Neuronal stem cell (in vitro differentiated cells): ENCODE results near the gene ARHGAP5.

Experiments used
- DNase-seq: peaks from one replicate; pipeline ENCODE4 v3.0.0-alpha.2; 2013; ENCODE audit warnings: low spot score
- H2AFZ ChIP-seq: one replicate; pipeline ENCODE4 v1.6.1; 2013; ENCODE audit warnings: mild to moderate bottlenecking, low read length, inconsistent platforms
- H2AK5ac ChIP-seq: 2 replicates; pipeline ENCODE4 v1.6.1; 2013; ENCODE audit warnings: low read depth, mild to moderate bottlenecking, inconsistent platforms, low read length, moderate library complexity, mixed read lengths
- H2BK120ac ChIP-seq: 2 replicates; pipeline ENCODE4 v1.6.1; 2013; ENCODE audit warnings: low read depth, mild to moderate bottlenecking, inconsistent platforms, low read length, moderate library complexity, mixed read lengths
- H2BK12ac ChIP-seq: one replicate; pipeline ENCODE4 v1.6.1; 2013; ENCODE audit warnings: low read length, inconsistent platforms
- H2BK15ac ChIP-seq: 2 replicates; pipeline ENCODE4 v1.6.1; 2013; ENCODE audit warnings: mild to moderate bottlenecking, low read length, inconsistent platforms, mixed read lengths
- H2BK5ac ChIP-seq: one replicate; pipeline ENCODE4 v1.6.1; 2013; ENCODE audit warnings: inconsistent platforms, mild to moderate bottlenecking, low read length, moderate library complexity
- H3K14ac ChIP-seq: one replicate; pipeline ENCODE4 v1.6.1; 2013; ENCODE audit warnings: low read length, inconsistent platforms
- H3K18ac ChIP-seq: 2 replicates; pipeline ENCODE4 v1.6.1; 2013; ENCODE audit warnings: low read length, inconsistent platforms
- H3K23ac ChIP-seq: 2 replicates; pipeline ENCODE4 v1.6.1; 2013; ENCODE audit warnings: low read depth, mild to moderate bottlenecking, mixed read lengths, low read length, inconsistent platforms; ENCODE audit not compliant: poor library complexity
- H3K27ac ChIP-seq: replicated peaks from 3 replicates; pipeline ENCODE4 v1.5.1; 2013; ENCODE audit warnings: low read length, inconsistent platforms
- H3K27me3 ChIP-seq, 3 experiments: 2 replicates each; pipeline ENCODE4 v1.6.1; 2013; ENCODE audit warnings: low read length in 3 of 3, mild to moderate bottlenecking in 2 of 3, inconsistent platforms in 1 of 3, low read depth in 1 of 3, mixed read lengths in 1 of 3, moderate library complexity in 1 of 3; ENCODE audit not compliant: control insufficient read depth in 3 of 3, insufficient read depth in 3 of 3
- H3K36me3 ChIP-seq, 2 donors: replicated peaks in 1 of 2; 2 replicates each; pipeline ENCODE4 v1.6.1; 2013; ENCODE audit warnings: low read length in 2 of 2; ENCODE audit not compliant: control insufficient read depth in 2 of 2, insufficient read depth in 2 of 2
- H3K4ac ChIP-seq: 2 replicates; pipeline ENCODE4 v1.6.1; 2013; ENCODE audit warnings: inconsistent platforms, mild to moderate bottlenecking, low read length, moderate library complexity
- H3K4me1 ChIP-seq, 2 donors: 1 replicate in 1 of 2; 2 replicates in 1 of 2; pipeline ENCODE4 v1.6.1; 2013; ENCODE audit warnings: low read length in 2 of 2, low read depth in 1 of 2; ENCODE audit not compliant: control insufficient read depth in 2 of 2, insufficient read depth in 1 of 2
- H3K4me2 ChIP-seq: one replicate; pipeline ENCODE4 v1.6.1; 2013; ENCODE audit warnings: mild to moderate bottlenecking, low read length, inconsistent platforms; ENCODE audit not compliant: insufficient read depth, poor library complexity, severe bottlenecking
- H3K4me3 ChIP-seq, 2 donors: 2 replicates each; pipeline ENCODE4 v1.5.1; 2013; ENCODE audit warnings: low read length in 2 of 2, mild to moderate bottlenecking in 2 of 2, inconsistent platforms in 1 of 2, moderate library complexity in 1 of 2
- H3K79me1 ChIP-seq: one replicate; pipeline ENCODE4 v1.6.1; 2013; ENCODE audit warnings: low read depth, mild to moderate bottlenecking, inconsistent platforms, low read length, moderate library complexity
- H3K9ac ChIP-seq: one replicate; pipeline ENCODE4 v1.6.1; 2013; ENCODE audit warnings: mild to moderate bottlenecking, low read depth, low read length, inconsistent platforms; ENCODE audit not compliant: poor library complexity
- H3K9me3 ChIP-seq, 2 donors: replicated peaks in 1 of 2; 2 replicates each; pipeline versions ENCODE3 to v1.6.1; 2013; ENCODE audit warnings: low read length in 2 of 2, mild to moderate bottlenecking in 2 of 2, inconsistent platforms in 1 of 2, low read depth in 1 of 2, mixed read lengths in 1 of 2, moderate library complexity in 1 of 2; ENCODE audit not compliant: control insufficient read depth in 2 of 2, insufficient read depth in 1 of 2
- H4K8ac ChIP-seq: one replicate; pipeline ENCODE4 v1.6.1; 2013; ENCODE audit warnings: low read depth, mild to moderate bottlenecking, inconsistent platforms, low read length, moderate library complexity
- H4K91ac ChIP-seq: one replicate; pipeline ENCODE4 v1.6.1; 2013; ENCODE audit warnings: low read length, low read depth, mild to moderate bottlenecking, inconsistent platforms; ENCODE audit not compliant: poor library complexity
- WGBS, 2 donors: extraction: QIAGEN DNeasy Blood & Tissue Kit; methylation state at CpG; one replicate each; pipeline ENCODE4 v1.1.7; 2013; ENCODE audit warnings: missing lambda C conversion rate in 2 of 2, mixed read lengths in 1 of 2; ENCODE audit not compliant: insufficient read length in 2 of 2, insufficient replicate concordance in 1 of 2; ENCODE audit errors: extremely low coverage in 2 of 2; 5-methylcytosine and 5-hydroxymethylcytosine counted together

The ARHGAP5 gene

DNA sequence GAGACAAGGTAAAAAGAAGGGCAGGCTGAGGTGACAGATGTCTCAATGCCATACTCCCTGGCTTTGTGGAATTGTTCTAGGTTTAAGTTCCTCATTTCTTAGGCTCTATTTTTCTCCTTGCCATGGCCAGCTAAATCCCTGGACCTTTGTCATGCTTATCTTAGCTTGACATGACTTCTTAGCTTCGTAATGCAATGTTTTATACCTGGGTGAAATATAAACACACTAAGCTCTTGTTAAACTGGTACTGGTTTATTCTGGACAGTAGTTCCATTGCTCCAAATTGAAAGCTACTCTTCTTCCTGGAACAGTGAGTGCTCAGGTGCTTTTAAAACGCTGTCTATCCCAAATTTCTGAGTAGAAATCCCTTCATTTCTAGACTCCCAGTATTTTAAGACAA lies 17.4 kb upstream of the ARHGAP5 start:
- H3K27ac ChIP-seq, result no peak overlapping the region
- H3K36me3 ChIP-seq, result no peaks in the 10 kb centered on the region
- DNase-seq, result no peak
- no peak overlapping the region for H3K4ac ChIP-seq
- no peak overlapping the region for H3K4me2 ChIP-seq
- no peak overlapping the region for H4K91ac ChIP-seq
- H2BK5ac ChIP-seq, result no peak overlapping the region
- H2AFZ ChIP-seq, result no peak overlapping the region
- no peak overlapping the region for H3K23ac ChIP-seq
- H3K4me1 ChIP-seq, result peaks cover 4 to 10% of the 10 kb centered on the region in 2 donors
- no peak overlapping the region for H2BK12ac ChIP-seq
- H3K4me3 ChIP-seq, result no peak overlapping the region
- no peaks in the 10 kb centered on the region for H3K9me3 ChIP-seq
- no peak overlapping the region for H3K9ac ChIP-seq
- H3K18ac ChIP-seq, result no peak overlapping the region
- no peak overlapping the region for H4K8ac ChIP-seq
- no peak overlapping the region for H3K14ac ChIP-seq
- peaks cover 0 to 8% (median 0%) of the 10 kb centered on the region in 3 experiments for H3K27me3 ChIP-seq
- H3K79me1 ChIP-seq, result no peaks in the 10 kb centered on the region
- H2BK15ac ChIP-seq, result no peak overlapping the region
- no peak overlapping the region for H2BK120ac ChIP-seq
- H2AK5ac ChIP-seq, result no peak overlapping the region
- no CpG with 5 or more reads among the region's 2 CpGs for WGBS, 2 donors

GRCh38 chr14:32064931-32065330 lies 12.2 kb upstream of the ARHGAP5 start:
- H2BK12ac ChIP-seq, result no peak overlapping the region
- peaks cover 0 to 3% of the 10 kb centered on the region in 2 donors for H3K4me1 ChIP-seq
- H3K9ac ChIP-seq, result no peak overlapping the region
- no peak overlapping the region for H2BK5ac ChIP-seq
- no CpG with 5 or more reads among the region's 4 CpGs for WGBS, 2 donors
- DNase-seq, result no peak
- H3K79me1 ChIP-seq, result no peaks in the 10 kb centered on the region
- no peak overlapping the region for H3K4me3 ChIP-seq
- no peaks in the 10 kb centered on the region for H3K36me3 ChIP-seq
- no peak overlapping the region for H2AK5ac ChIP-seq
- H3K4ac ChIP-seq, result no peak overlapping the region
- no peaks in the 10 kb centered on the region for H3K27me3 ChIP-seq
- no peak overlapping the region for H3K4me2 ChIP-seq
- H2BK15ac ChIP-seq, result no peak overlapping the region
- no peak overlapping the region for H2AFZ ChIP-seq
- H4K91ac ChIP-seq, result no peak overlapping the region
- no peak overlapping the region for H3K27ac ChIP-seq
- no peak overlapping the region for H3K14ac ChIP-seq
- no peak overlapping the region for H4K8ac ChIP-seq
- H3K23ac ChIP-seq, result no peak overlapping the region
- no peak overlapping the region for H2BK120ac ChIP-seq
- no peak overlapping the region for H3K18ac ChIP-seq
- no peaks in the 10 kb centered on the region for H3K9me3 ChIP-seq

GRCh38 chr14:32068708-32069107 lies 8.4 kb upstream of the ARHGAP5 start:
- Histone ChIP-seq H4K8ac (no peak overlapping the region), H2BK120ac (no peak overlapping the region), H3K79me1 (no peaks in the 10 kb centered on the region), H3K9me3 (no peaks in the 10 kb centered on the region), H3K9ac (no peak overlapping the region), H2BK12ac (no peak overlapping the region), H3K18ac (no peak overlapping the region), H2AFZ (no peak overlapping the region), H3K4me1 (no peaks in the 10 kb centered on the region), H2BK15ac (no peak overlapping the region), H3K4ac (no peak overlapping the region), H3K36me3 (no peaks in the 10 kb centered on the region), H3K4me3 (no peak overlapping the region), H3K14ac (no peak overlapping the region), H3K27me3 (no peaks in the 10 kb centered on the region), H3K4me2 (no peak overlapping the region), H2AK5ac (no peak overlapping the region), H4K91ac (no peak overlapping the region), H3K27ac (no peak overlapping the region), H3K23ac (no peak overlapping the region), H2BK5ac (no peak overlapping the region)
- WGBS, 2 donors, result no CpG with 5 or more reads among the region's 2 CpGs
- DNase-seq, result no peak

DNA sequence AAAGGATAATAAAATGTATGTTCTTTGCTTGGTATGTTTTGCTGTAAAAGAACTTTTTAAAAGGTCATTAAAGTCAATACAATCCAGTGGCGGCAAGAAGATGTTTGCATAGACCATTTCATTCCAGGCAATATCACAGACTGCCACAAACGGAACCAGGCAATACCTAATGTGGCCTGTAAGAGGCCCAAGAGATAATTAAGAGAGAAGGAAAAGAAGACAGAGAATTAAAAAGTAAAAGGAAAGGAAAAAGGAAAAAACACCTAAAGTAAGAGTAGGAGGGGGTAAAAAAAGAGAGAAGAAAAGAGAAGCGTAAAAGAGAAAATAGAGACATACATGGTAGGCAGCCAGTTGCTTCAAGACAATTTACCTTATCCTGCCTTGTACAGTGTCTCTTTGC lies 6.8 kb upstream of the ARHGAP5 start:
- Histone ChIP-seq H3K23ac (no peak overlapping the region), H4K91ac (no peak overlapping the region), H2BK5ac (no peak overlapping the region), H3K4me3 (no peak overlapping the region), H3K4me1 (no peaks in the 10 kb centered on the region), H2BK120ac (no peak overlapping the region), H3K4me2 (no peak overlapping the region), H3K9me3 (no peaks in the 10 kb centered on the region), H3K79me1 (no peaks in the 10 kb centered on the region), H4K8ac (no peak overlapping the region), H2BK15ac (no peak overlapping the region), H3K14ac (no peak overlapping the region), H3K27me3 (peaks cover 0 to 11% (median 0%) of the 10 kb centered on the region in 3 experiments), H3K9ac (no peak overlapping the region), H2AK5ac (no peak overlapping the region), H3K27ac (no peak overlapping the region), H3K18ac (no peak overlapping the region), H3K4ac (no peak overlapping the region), H3K36me3 (no peaks in the 10 kb centered on the region), H2AFZ (no peak overlapping the region), H2BK12ac (no peak overlapping the region)
- DNase-seq, result no peak
- no CpG with 5 or more reads among the region's 3 CpGs for WGBS, 2 donors
